Measurements from ENCODE around the gene CD93.

DNA sequence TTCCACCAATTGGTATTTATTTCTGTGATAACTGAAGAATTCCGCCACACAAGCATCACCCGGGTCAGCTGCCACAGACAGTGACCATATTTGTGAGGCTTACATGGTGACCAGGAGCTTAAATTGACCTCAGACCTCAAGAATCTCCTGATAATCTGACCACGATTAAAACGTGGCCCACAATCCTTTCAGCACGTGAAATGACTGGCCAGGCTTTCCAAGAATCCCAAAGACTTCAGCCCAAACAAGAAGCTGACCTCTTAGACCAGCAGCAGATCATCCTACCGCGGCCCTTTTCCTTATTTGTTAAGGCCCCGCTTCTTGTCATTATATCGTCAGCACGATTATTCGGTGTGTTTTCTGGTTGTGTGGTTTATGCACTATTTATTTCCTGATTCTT is 45.6 kb upstream of the CD93 start:
- no peak for TF ChIP-seq EZH2 (IDR thresholded peaks at IDR 0.05; ENCODE audit: low read length, unreplicated experiment)
- TF ChIP-seq, protein P1, sequence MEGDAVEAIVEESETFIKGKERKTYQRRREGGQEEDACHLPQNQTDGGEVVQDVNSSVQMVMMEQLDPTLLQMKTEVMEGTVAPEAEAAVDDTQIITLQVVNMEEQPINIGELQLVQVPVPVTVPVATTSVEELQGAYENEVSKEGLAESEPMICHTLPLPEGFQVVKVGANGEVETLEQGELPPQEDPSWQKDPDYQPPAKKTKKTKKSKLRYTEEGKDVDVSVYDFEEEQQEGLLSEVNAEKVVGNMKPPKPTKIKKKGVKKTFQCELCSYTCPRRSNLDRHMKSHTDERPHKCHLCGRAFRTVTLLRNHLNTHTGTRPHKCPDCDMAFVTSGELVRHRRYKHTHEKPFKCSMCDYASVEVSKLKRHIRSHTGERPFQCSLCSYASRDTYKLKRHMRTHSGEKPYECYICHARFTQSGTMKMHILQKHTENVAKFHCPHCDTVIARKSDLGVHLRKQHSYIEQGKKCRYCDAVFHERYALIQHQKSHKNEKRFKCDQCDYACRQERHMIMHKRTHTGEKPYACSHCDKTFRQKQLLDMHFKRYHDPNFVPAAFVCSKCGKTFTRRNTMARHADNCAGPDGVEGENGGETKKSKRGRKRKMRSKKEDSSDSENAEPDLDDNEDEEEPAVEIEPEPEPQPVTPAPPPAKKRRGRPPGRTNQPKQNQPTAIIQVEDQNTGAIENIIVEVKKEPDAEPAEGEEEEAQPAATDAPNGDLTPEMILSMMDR (conservative IDR thresholded peaks at IDR 0.05; ENCODE audit: low read depth, low read length): no peak
